ENCODE results near the gene ECEL1. TPM values are rescaled to one million over a fixed set of nuclear protein-coding genes. Genes with fewer than 3 reads are reported as not detected.

The ECEL1 gene
- total RNA-seq, 4 donors from 2014 or later, result 1.9 to 10.8 TPM; not detected in 2

GRCh38 chr2:232504438-232504837, 16.8 kb upstream of the ECEL1 start:
- H3K9me3 ChIP-seq, result no peaks in the 10 kb centered on the region
- DNase-seq, result no peak
- no peaks in the 10 kb centered on the region for H3K27me3 ChIP-seq
- no peaks in the 10 kb centered on the region for H3K36me3 ChIP-seq
- intact Hi-C loops (cut with DNase I; ENCODE audit: low total_unique reads), result no loop called here
- no peak overlapping the region for H3K27ac ChIP-seq
- TF ChIP-seq CTCF (IDR thresholded peaks at IDR 0.05) (no peak), POLR2A (IDR thresholded peaks at IDR 0.05) (no peak)
- H3K4me1 ChIP-seq, result peaks cover 0 to 3% of the 10 kb centered on the region in 2 donors
- H3K4me3 ChIP-seq, result no peak overlapping the region

DNA sequence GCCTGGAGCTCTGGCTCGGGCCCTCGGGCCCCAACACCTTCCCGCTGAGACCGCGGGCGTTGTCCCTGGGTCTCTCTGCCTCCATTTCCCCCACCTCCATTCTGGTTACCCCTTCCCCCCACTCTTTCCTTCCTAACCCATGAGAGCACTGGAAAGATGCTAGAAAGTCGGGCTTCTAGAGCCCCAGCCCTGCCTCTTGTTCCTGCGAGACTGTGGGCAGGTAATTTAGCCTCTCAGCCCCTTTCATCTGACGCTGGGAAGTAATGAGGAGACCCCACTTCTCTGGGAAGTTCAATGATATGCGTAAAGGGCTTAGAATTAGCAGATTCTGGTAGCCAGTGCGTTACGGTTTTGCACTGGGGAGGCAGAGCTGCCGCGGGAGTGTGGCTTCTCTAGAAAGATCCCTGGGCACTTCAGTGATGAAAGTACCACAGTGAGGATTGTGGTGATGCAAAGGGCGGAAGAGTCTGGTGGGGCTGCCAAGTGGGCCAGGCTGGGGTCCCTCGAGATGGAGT, 16.2 kb upstream of the ECEL1 start:
- intact Hi-C loops (cut with DNase I; ENCODE audit: low total_unique reads), result no loop called here

GRCh38 chr2:232502911-232503808, 15.5 kb upstream of the ECEL1 start:
- TF ChIP-seq CTCF (IDR thresholded peaks at IDR 0.05) (no peak), POLR2A (IDR thresholded peaks at IDR 0.05) (no peak)
- Histone ChIP-seq H3K27me3 (no peaks in the 10 kb centered on the region), H3K27ac (no peak overlapping the region), H3K36me3 (no peaks in the 10 kb centered on the region), H3K4me3 (peak overlapping the region; percentile 19 to 43), H3K9me3 (no peaks in the 10 kb centered on the region), H3K4me1 (peaks cover 0 to 3% of the 10 kb centered on the region in 2 donors)
- DNase-seq, result peak in 1 of 2 donors; percentile 39
- intact Hi-C loops (cut with DNase I; ENCODE audit: low total_unique reads), result no loop called here

More for the DNA sequence above, 16.2 kb upstream of the ECEL1 start:
- DNase-seq, result no peak
- Histone ChIP-seq H3K27ac (no peak overlapping the region), H3K4me3 (peak overlapping the region in 1 of 2 donors; percentile 43), H3K9me3 (no peaks in the 10 kb centered on the region), H3K27me3 (no peaks in the 10 kb centered on the region), H3K36me3 (no peaks in the 10 kb centered on the region), H3K4me1 (peaks cover 0 to 3% of the 10 kb centered on the region in 2 donors)
- TF ChIP-seq POLR2A (IDR thresholded peaks at IDR 0.05) (no peak), CTCF (IDR thresholded peaks at IDR 0.05) (no peak)

DNA sequence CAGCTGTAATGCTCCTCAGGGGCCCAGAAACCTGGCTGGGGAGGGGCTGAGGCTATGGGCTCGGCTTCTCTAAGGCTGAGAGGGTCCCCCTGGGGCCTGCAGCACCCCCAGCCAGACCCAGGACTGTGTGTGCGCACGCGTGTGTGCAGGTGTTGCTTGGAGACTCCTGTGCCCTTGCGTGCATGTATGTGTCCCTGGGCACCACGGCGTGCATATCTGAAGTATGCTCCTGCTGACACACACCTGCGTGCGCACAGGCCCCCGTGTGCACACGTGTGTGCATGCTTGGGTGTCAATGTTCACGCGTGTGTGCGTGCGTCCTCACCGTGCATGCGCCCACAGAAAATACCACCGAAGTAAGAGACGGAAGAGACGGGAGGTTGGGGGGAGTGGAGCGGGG, 14.9 kb upstream of the ECEL1 start:
- Histone ChIP-seq H3K36me3 (no peaks in the 10 kb centered on the region), H3K27me3 (no peaks in the 10 kb centered on the region), H3K27ac (no peak overlapping the region), H3K4me1 (peaks cover 0 to 3% of the 10 kb centered on the region in 2 donors), H3K4me3 (no peak overlapping the region), H3K9me3 (no peaks in the 10 kb centered on the region)
- intact Hi-C loops (cut with DNase I; ENCODE audit: low total_unique reads), result no loop called here
- no peak for TF ChIP-seq CTCF (IDR thresholded peaks at IDR 0.05)
- no peak for TF ChIP-seq POLR2A (IDR thresholded peaks at IDR 0.05)
- DNase-seq, result no peak

GRCh38 chr2:232501794-232502390, 14.3 kb upstream of the ECEL1 start:
- H3K27me3 ChIP-seq, result no peaks in the 10 kb centered on the region
- H3K27ac ChIP-seq, result no peak overlapping the region
- no peaks in the 10 kb centered on the region for H3K9me3 ChIP-seq
- TF ChIP-seq CTCF (IDR thresholded peaks at IDR 0.05) (no peak), POLR2A (IDR thresholded peaks at IDR 0.05) (no peak)
- DNase-seq, result no peak
- peaks cover 0 to 3% of the 10 kb centered on the region in 2 donors for H3K4me1 ChIP-seq
- H3K36me3 ChIP-seq, result no peaks in the 10 kb centered on the region
- no peak overlapping the region for H3K4me3 ChIP-seq
- intact Hi-C loops (cut with DNase I; ENCODE audit: low total_unique reads), result no loop called here

All from uterus (tissue), 4 donors.